K562 (cell line): ENCODE results near the gene ZNF133. TPM values are rescaled to one million over a fixed set of nuclear protein-coding genes. Genes with fewer than 3 reads are reported as not detected.

Source experiments
- ATAC-seq: fragments of 200-7000 bp; cut with Tn5 transposase; 3 replicates; pipeline ENCODE4 v1.9.1; 2020; ENCODE audit warnings: moderate library complexity
- BruUV-seq: library from RNA; stranded (reverse); fragments of 400-500 nt; replicated peaks from 2 replicates; lab custom pipeline; 2021; lab: Mats Ljungman, UMichigan
- CTCF ChIA-PET: fragments of 300-600 bp; formaldehyde crosslinking; extraction: SDS; loops from one replicate; lab custom pipeline; 2021; ENCODE audit warnings: low intra/inter-chr PET ratio; lab: Yijun Ruan, JAX
- POLR2A ChIA-PET: fragments of 300-600, 350-650 bp; sonication (Branson Sonifier 250); formaldehyde crosslinking; extraction: SDS; loops from one replicate; lab custom pipeline; 2021; ENCODE audit warnings: antibody characterized with exemption, inconsistent platforms; lab: Yijun Ruan, JAX
- DNase-seq, 4 experiments: peaks; one replicate each; pipeline versions ENCODE4 v3.0.0 to v3.0.0-alpha.2; 2011 to 2018; ENCODE audit warnings: low spot score in 3 of 4, mixed read lengths in 3 of 4; ENCODE audit errors: extremely low read depth in 1 of 4
- FAIRE-seq: peaks from 2 replicates; lab custom pipeline; 2011; peaks lifted over from hg19 to GRCh38; lab: Jason Lieb, UNC
- H2AFZ ChIP-seq: 2 replicates; pipeline ENCODE4 v1.6.0; 2011; ENCODE audit warnings: low read depth, low read length, control low read depth, inconsistent platforms
- H3K27ac ChIP-seq: fragments of 200-600 bp; 3 replicates; pipeline ENCODE4 v1.8.0; 2011; ENCODE audit warnings: low read depth, mild to moderate bottlenecking, control low read depth, inconsistent platforms, low read length, moderate library complexity, mixed read lengths; ENCODE audit errors: extremely low read depth
- H3K27me3 ChIP-seq, 2 experiments: fragments of 300-600 bp in 1 of 2; 2 replicates in 1 of 2; 3 replicates in 1 of 2; pipeline versions ENCODE4 v1.6.0 to v1.8.0; 2011; ENCODE audit warnings: inconsistent platforms in 2 of 2, low read length in 2 of 2, mild to moderate bottlenecking in 1 of 2, mixed read lengths in 1 of 2, moderate library complexity in 1 of 2; ENCODE audit not compliant: control insufficient read depth in 2 of 2, insufficient read depth in 2 of 2
- H3K36me3 ChIP-seq: fragments of 300-600 bp; 3 replicates; pipeline ENCODE4 v1.8.0; 2011; ENCODE audit warnings: mild to moderate bottlenecking, low read length, inconsistent platforms; ENCODE audit not compliant: control insufficient read depth, insufficient read depth
- H3K4me1 ChIP-seq, 2 experiments: fragments of 200-600 bp in 1 of 2; replicated peaks in 1 of 2; 2 replicates in 1 of 2; 3 replicates in 1 of 2; pipeline versions ENCODE4 v1.5.1 to v1.8.0; 2011; ENCODE audit warnings: inconsistent platforms in 2 of 2, low read length in 2 of 2, mild to moderate bottlenecking in 1 of 2, mixed read lengths in 1 of 2, moderate library complexity in 1 of 2; ENCODE audit not compliant: control insufficient read depth in 2 of 2, insufficient read depth in 2 of 2
- H3K4me2 ChIP-seq: 2 replicates; pipeline ENCODE4 v1.6.1; 2011; ENCODE audit warnings: low read length, control low read depth, inconsistent platforms, mixed read lengths; ENCODE audit not compliant: insufficient read depth
- H3K4me3 ChIP-seq: fragments of 200-600 bp; sonication (generic), shearing (Covaris generic); 2 replicates; pipeline ENCODE4 v1.5.1; 2016; ENCODE audit warnings: control low read depth, inconsistent platforms
- H3K79me2 ChIP-seq: fragments of 200-600 bp; 3 replicates; pipeline ENCODE4 v1.8.0; 2011; ENCODE audit warnings: low read length, inconsistent platforms; ENCODE audit not compliant: control insufficient read depth, insufficient read depth
- H3K9ac ChIP-seq, 2 experiments: 2 replicates each; pipeline versions ENCODE4 v1.6.0 to v1.6.1; 2011; ENCODE audit warnings: low read depth in 2 of 2, low read length in 2 of 2, control low read depth in 1 of 2, inconsistent platforms in 1 of 2, mild to moderate bottlenecking in 1 of 2, mixed read lengths in 1 of 2; ENCODE audit not compliant: insufficient read depth in 1 of 2
- H3K9me1 ChIP-seq: one replicate; pipeline ENCODE4 v1.6.0; 2011; ENCODE audit warnings: inconsistent platforms, mild to moderate bottlenecking, low read length, moderate library complexity; ENCODE audit not compliant: control insufficient read depth, insufficient read depth
- H3K9me3 ChIP-seq: replicated peaks from 2 replicates; pipeline ENCODE4 v1.5.1; 2011; ENCODE audit warnings: low read depth, low read length, inconsistent platforms; ENCODE audit not compliant: control insufficient read depth, insufficient read depth
- H4K20me1 ChIP-seq: replicated peaks from 2 replicates; pipeline ENCODE4 v1.6.1; 2011; ENCODE audit warnings: low read length, inconsistent platforms, mixed read lengths; ENCODE audit not compliant: control insufficient read depth, insufficient read depth
- ARID2 ChIP-seq: fragments of 450-650 bp; IDR thresholded peaks from 2 replicates; pipeline ENCODE4 v1.6.1; 2017; ENCODE audit warnings: antibody characterized with exemption, mild to moderate bottlenecking
- BCLAF1 ChIP-seq, 2 experiments: fragments of 450-650 bp in 1 of 2; IDR thresholded peaks; 2 replicates each; pipeline ENCODE4 v1.6.1; 2011 to 2017; ENCODE audit warnings: low read depth in 2 of 2, antibody characterized with exemption in 1 of 2, borderline replicate concordance in 1 of 2, low read length in 1 of 2, mild to moderate bottlenecking in 1 of 2, mixed read lengths in 1 of 2; ENCODE audit not compliant: control insufficient read depth in 1 of 2
- DDX20 ChIP-seq: fragments of 450-650 bp; IDR thresholded peaks from 2 replicates; pipeline ENCODE4 v1.6.1; 2016; ENCODE audit warnings: missing genetic modification characterization, low read depth, mild to moderate bottlenecking, missing compliant biosample characterization, moderate library complexity
- MEF2D ChIP-seq: conservative IDR thresholded peaks from 2 replicates; pipeline ENCODE4 v1.6.1; 2016; ENCODE audit warnings: low read depth, missing genetic modification characterization, missing compliant biosample characterization
- SMAD3 ChIP-seq: fragments of 450-650 bp; formaldehyde crosslinking; conservative IDR thresholded peaks from 2 replicates; pipeline ENCODE4 v1.4.0; 2020; ENCODE audit warnings: mild to moderate bottlenecking
- TAF15 ChIP-seq: fragments of 200-400 bp; formaldehyde crosslinking; IDR thresholded peaks from 2 replicates; pipeline ENCODE4 v1.6.1; 2017; ENCODE audit warnings: mild to moderate bottlenecking, low read depth, low read length, moderate library complexity
- TSC22D4 ChIP-seq: fragments of 450-650 bp; IDR thresholded peaks from 2 replicates; pipeline ENCODE4 v1.6.1; 2016; ENCODE audit warnings: missing genetic modification characterization, missing biosample characterization, control low read depth
- ZBTB2 ChIP-seq: fragments of 450-650 bp; IDR thresholded peaks from 2 replicates; pipeline ENCODE4 v1.6.1; 2016; ENCODE audit warnings: antibody characterized with exemption
- ZNF436 ChIP-seq: fragments of 250-450, 450-650 bp; sonication (Bioruptor Pico); formaldehyde crosslinking; IDR thresholded peaks from 2 replicates; pipeline ENCODE4 v1.7.0; 2020; ENCODE audit warnings: mild to moderate bottlenecking
- ZNF518B ChIP-seq: fragments of 250-450 bp; sonication (Bioruptor Pico); IDR thresholded peaks from 2 replicates; pipeline ENCODE4 v1.5.0; 2021; ENCODE audit warnings: mild to moderate bottlenecking, moderate library complexity
- ZNF584 ChIP-seq: fragments of 200-800 bp; sonication (Bioruptor generic); IDR thresholded peaks from 2 replicates; pipeline ENCODE4 v1.6.1; 2016; ENCODE audit warnings: low read depth, mild to moderate bottlenecking, missing genetic modification characterization, missing compliant biosample characterization
- WGBS: fragments of 100-300 bp; shearing (Covaris generic); methylation state at CpG from one replicate; pipeline ENCODE4 v1.1.6; 2016; ENCODE audit warnings: low coverage, mixed read lengths; ENCODE audit not compliant: insufficient coverage; ENCODE audit errors: missing lambda C conversion rate; 5-methylcytosine and 5-hydroxymethylcytosine counted together
- in situ Hi-C: fragments of 300-500 bp; cut with MboI; formaldehyde crosslinking; loops from 4 replicates; pipeline ENCODE4 v1.15.0; 2018; ENCODE audit warnings: inconsistent platforms, mixed read lengths
- intact Hi-C: fragments of 100-400 bp; cut with micrococcal nuclease; formaldehyde crosslinking; loops from 2 replicates; pipeline ENCODE4 v1.14.2; 2022
- polyA plus RNA-seq, 8 experiments: library from polyadenylated mRNA; depleted of rRNA in 4 of 8; stranded (reverse) in 5 of 8; unstranded in 3 of 8; fragments of >200 nt; fragmentation: Nextera tagmentation in 2 of 8; fragmentation: Illumina TruSeq in 1 of 8; extraction: Ambion mirVana in 2 of 8; extraction: Trizol in 1 of 8; gene quantifications; 2 replicates each; pipeline versions ENCODE4 v1.2.1 to v1.2.3, GENCODE V29; 2011 to 2014; ENCODE audit warnings: inconsistent platforms in 1 of 8, missing spikeins in 1 of 8
- total RNA-seq, 7 experiments: library from RNA; depleted of rRNA in 6 of 7; stranded (reverse); fragments of >200 nt in 6 of 7; fragmentation: Illumina TruSeq in 2 of 7; extraction: Trizol in 2 of 7; gene quantifications; 2 replicates each; pipeline versions ENCODE4 v1.2.1 to v1.2.3, GENCODE V29; 2011 to 2021; ENCODE audit warnings: low replicate concordance in 1 of 7

Gene ZNF133
- total and polyA plus RNA-seq, 9 of the 15 experiments (the other 6 are each of a cell fraction or from before 2014, with no cell fraction given), result 1.1 to 6.5 (median 3.8) TPM

- TF ChIP-seq MEF2D (tag), result no peak
- no peak for TF ChIP-seq SMAD3 (CRISPR knock-in tag)
- TF ChIP-seq ARID2, result no peak
- TF ChIP-seq, all 486 proteins: peak for 0
Observed at GRCh38 chr20:18287546-18287914, 797 bp upstream of the ZNF133 start (continued).

- H3K4me3 ChIP-seq, result peak overlapping the region; percentile 87
- intact Hi-C loops, result no loop called here
- TF ChIP-seq ZNF584 (no peak), ZBTB2 (no peak), ZNF518B (CRISPR knock-in tag) (no peak), TSC22D4 (tag) (no peak), ZNF436 (CRISPR knock-in tag) (no peak), DDX20 (no peak), TAF15 (no peak), BCLAF1 (IDR thresholded peaks at IDR 0.05; ENCODE audit: borderline replicate concordance in 1 of 2, control insufficient read depth in 1 of 2, low read depth in 2 of 2, low read length in 1 of 2) (no peak)
Observed at GRCh38 chr20:18288749-18289267, 481 bp downstream of the ZNF133 start.

More at GRCh38 chr20:18288749-18289267, 481 bp downstream of the ZNF133 start:
- TSS peak; percentile 51 for BruUV-seq
- H3K4me2 ChIP-seq, result peak overlapping the region; percentile 94
- peak; percentile 8 to 16 (median 10) for DNase-seq
- peak overlapping the region; percentile 99 for H2AFZ ChIP-seq
- ATAC-seq, result peak; percentile 34
- H3K27me3 ChIP-seq, result no peaks in the 10 kb centered on the region
- no peak for FAIRE-seq
- no peaks in the 10 kb centered on the region for H3K9me1 ChIP-seq
- H3K4me1 ChIP-seq, result peaks cover 3 to 10% of the 10 kb centered on the region in 2 experiments; a peak in 2 of 5 replicates
- H3K36me3 ChIP-seq, result no peaks in the 10 kb centered on the region; the same call in 2 of the 3 replicates
- POLR2A ChIA-PET, result interaction anchor here (0.6 to 1.4 kb wide), 2 partner anchors 9 to 24 kb away, joined by 3 to 4 read pairs; no protein-coding TSS in a partner anchor
- 5% methylated on average over 8 of the region's 19 CpGs for WGBS
- no peaks in the 10 kb centered on the region for H4K20me1 ChIP-seq
- H3K27ac ChIP-seq, result peak overlapping the region; percentile 99
- peaks cover 4% of the 10 kb centered on the region for H3K9me3 ChIP-seq
- in situ Hi-C loops, result loop anchor here (25.0 kb wide), 1 partner anchor 777 kb away; no protein-coding TSS in a partner anchor
- H3K79me2 ChIP-seq, result peaks cover 11% of the 10 kb centered on the region
- CTCF ChIA-PET, result no interaction called here
- H3K9ac ChIP-seq, result peak overlapping the region; percentile 96
